GM12872 (cell line): ENCODE results near the gene GPC3.

Experiments used
- TF ChIP-seq, protein P1 (sequence below): IDR thresholded peaks from 3 replicates; pipeline ENCODE4 v1.5.1; 2011; ENCODE audit warnings: low read depth, mild to moderate bottlenecking, low read length, moderate library complexity; ENCODE audit not compliant: insufficient read depth

GPC3 gene

DNA sequence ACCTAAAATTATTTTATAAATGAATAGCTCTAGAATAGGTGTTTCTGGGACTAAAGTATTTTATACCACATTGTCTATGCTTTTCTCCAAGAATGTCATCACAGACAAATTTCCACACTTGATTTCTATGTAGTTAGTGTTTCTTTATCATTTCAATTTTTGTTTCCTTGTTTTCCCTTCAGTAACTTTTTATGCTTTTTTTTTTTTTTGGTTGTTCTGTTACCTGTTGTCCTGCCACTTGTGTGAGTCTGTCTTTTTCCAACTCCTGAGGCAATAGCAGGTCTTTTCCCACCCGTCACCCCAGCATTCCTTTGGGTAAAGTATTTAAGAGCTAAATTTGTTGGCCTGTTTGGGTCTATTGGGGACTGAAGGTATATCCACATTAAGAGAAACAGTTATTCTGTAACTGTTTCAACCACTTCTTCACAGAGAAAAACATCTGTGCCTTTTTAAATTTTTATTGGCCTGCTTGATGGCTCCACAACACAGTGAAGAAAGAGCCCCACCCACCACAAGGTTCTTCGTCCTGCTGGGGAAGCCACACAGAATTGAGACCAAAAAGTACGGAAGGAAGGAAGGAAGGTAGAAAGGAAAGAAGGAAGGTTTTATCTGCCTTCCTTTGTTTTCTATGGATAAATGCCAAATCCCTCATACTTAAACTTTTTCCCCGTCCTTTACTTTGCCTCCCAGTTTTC is 17.7 kb upstream of the GPC3 start:
- TF ChIP-seq, protein P1, sequence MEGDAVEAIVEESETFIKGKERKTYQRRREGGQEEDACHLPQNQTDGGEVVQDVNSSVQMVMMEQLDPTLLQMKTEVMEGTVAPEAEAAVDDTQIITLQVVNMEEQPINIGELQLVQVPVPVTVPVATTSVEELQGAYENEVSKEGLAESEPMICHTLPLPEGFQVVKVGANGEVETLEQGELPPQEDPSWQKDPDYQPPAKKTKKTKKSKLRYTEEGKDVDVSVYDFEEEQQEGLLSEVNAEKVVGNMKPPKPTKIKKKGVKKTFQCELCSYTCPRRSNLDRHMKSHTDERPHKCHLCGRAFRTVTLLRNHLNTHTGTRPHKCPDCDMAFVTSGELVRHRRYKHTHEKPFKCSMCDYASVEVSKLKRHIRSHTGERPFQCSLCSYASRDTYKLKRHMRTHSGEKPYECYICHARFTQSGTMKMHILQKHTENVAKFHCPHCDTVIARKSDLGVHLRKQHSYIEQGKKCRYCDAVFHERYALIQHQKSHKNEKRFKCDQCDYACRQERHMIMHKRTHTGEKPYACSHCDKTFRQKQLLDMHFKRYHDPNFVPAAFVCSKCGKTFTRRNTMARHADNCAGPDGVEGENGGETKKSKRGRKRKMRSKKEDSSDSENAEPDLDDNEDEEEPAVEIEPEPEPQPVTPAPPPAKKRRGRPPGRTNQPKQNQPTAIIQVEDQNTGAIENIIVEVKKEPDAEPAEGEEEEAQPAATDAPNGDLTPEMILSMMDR = no peak

DNA sequence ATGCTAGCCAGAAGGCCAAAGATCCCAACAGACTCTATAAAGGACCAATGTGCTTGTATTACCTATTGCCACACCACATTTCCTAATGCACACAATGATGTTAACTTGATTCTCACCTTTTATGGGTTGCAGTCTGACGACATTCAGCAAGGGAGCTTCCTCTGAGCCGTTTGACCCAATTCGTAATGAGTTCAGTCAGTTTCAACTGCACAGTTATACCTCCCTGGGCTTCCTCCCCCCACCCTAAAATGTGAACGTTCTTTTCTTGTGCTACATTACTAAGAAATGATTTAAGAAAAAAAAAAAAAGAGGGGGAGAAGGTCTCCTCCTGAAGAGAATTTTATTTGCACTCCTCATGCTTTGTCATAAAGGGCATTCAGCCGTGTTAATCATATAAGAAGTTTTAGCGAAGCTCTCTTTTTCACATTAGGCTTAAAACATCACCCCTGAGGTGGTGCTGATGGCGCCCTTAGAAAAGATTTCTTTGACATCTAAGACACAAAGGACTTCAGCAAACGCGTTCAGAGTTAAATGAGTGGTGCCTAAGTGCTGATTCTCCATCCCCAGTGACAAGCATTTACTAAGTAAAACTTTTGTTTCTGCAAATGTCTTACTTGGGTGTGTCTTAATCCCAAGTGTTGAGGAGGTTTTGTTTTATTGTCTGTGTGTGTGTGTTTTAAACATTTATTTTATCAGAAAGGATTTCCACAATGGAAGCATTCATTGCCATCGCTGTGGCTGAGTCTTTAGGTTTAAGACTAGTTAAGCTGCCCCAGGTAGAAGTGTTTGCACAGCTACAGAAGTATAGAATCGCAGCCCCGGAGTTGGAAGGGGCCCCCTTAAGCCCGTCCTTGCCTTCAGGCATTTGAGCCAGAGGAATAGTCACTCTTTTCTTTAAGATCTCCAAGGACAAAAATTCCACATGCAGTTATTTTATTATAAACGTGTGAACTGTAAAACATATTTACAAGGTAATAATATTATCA is 15.2 kb upstream of the GPC3 start:
- TF ChIP-seq, protein P1 = no peak

DNA sequence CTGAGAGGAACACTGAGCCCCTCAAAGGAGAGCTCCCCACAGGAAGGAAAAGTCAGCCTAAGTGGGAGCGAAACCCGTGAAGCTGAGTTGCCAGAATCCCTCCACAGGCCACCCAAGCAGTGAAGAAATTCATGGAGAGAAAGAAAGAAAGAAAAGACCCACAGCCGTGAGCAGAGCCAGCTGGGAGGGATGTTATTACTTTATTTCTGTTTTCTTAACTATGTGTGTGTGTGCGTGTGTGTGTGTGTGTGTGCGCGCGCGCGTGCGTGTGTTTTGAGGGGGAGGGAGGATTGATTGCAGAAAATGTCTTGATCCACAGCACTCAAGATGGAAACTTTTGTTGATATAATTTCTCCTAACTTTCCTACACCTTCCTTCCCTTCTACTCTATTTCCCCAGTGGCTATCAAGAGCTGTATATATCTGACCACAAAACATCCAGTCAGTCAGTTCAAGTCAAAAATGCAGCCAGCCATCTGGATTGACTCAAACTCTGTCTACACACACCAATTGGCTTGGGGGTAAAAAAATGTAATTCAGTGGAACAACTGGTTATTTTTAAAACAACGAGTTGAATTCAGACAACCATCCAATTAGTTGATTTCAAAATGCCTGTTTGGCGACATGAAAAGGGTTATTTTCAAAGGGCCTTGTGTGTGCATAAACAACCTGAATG is 13.8 kb upstream of the GPC3 start:
- TF ChIP-seq, protein P1 = no peak

DNA sequence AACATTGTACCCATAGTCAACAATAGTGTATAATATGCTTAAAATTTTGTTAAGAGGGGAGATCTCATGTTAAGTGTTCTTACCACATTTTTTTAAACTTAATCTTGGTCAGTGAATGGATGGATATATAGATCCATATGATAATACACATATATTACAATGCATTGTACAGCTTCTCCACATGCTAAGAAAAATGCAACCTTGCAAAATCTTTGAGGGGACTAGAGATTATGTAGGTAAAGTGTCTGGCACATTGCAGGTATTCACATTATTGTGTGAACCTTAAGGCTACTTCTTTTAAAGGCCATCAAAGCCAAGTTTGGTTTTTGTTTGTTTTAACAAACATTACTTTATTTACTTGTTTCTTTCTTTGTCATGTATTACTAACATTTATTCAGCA is 10.4 kb upstream of the GPC3 start:
- TF ChIP-seq, protein P1 = no peak

DNA sequence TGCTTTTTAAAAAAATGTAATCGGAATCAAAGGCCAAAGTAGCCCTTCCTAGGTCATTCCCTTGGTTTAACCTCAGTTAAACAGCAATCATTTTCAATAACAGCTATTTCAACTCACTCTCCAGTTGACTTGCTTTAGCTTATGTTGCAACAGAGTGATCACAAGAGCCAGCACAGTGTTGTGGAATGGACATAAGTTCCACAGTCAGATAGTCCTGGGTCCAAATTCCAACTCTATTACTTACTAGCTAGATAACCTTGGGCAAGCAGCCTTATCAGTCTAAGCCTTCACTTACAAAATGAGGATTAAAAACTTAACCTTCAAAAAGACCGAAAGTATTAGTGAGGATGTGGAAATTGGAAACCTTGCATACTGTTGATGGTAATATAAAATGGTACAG is 9.2 kb upstream of the GPC3 start:
- TF ChIP-seq, protein P1 = no peak

DNA sequence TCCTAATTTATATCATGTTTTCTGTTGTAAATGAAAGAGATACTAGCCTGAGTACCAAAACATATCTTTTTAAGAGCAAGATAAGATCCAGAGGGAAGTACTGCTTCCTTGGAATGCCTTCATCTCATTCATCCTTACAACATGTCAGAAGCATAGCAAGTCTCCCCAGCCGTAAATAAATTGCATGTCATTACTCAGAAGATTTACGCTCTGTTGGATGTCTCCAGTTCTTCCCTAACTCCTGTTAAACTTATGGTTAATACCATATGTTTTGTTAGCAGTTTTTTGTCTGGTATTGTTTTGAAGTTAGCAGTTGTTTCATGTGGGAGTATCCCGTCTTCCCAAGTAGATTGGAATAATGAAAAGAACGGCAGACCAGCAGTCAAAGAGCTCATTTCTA is 7.5 kb upstream of the GPC3 start:
- TF ChIP-seq, protein P1 = no peak

DNA sequence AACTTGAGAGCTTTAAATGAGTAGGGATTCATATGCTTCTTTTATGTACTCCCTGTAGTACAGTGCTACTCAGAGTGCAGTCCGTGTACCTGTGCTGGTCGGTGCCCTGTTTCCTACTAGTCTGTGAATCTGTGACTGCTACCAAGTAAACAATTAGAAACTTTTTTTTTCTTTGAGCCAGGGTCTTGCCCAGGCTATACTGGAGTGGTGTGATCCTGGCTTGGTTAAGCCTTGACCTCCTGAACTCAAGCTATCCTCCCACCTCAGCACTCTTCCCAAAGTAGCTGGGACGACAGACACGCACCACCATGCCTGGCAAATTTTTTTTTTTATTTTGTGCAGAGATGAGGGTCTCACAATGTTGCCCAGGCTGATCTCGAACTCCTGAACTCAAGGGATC is 6.4 kb upstream of the GPC3 start:
- TF ChIP-seq, protein P1 = no peak
